ENCODE results near the gene UCHL3. TPM values are rescaled to one million over a fixed set of nuclear protein-coding genes. Genes with fewer than 3 reads are reported as not detected.

The UCHL3 gene
- total and polyA plus RNA-seq, 2 of the 4 experiments (the other 2 are of a cell fraction), result 63.8 to 68.3 TPM

- no peak overlapping the region for H3K56ac ChIP-seq (ENCODE audit: extremely low read depth, insufficient read depth, low read length)
- H3K14ac ChIP-seq (replicated peaks; ENCODE audit: low read depth, low read length), result no peak overlapping the region
- no peak overlapping the region for H3K4ac ChIP-seq (ENCODE audit: low read depth, low read length)
- no peak overlapping the region for H3K18ac ChIP-seq (ENCODE audit: low read depth, low read length)
- H4K20me1 ChIP-seq (ENCODE audit: insufficient read depth, low read length), result no peaks in the 10 kb centered on the region
- 100% methylated on average over 1 of the region's 30 CpGs; no CpG with 5 or more reads in 1 of the 2 experiments for WGBS, 2 experiments (ENCODE audit: extremely low coverage in 2 of 2, insufficient read length in 1 of 2)
- dilution Hi-C loops (cut with HindIII; ENCODE audit: low sequenced_read_pairs, unreplicated experiment) (no loop called here), in situ Hi-C loops (cut with MboI; ENCODE audit: low sequenced_read_pairs) (no loop called here), intact Hi-C loops (cut with micrococcal nuclease) (no loop called here)
- no peaks in the 10 kb centered on the region for H3K4me1 ChIP-seq (ENCODE audit: control insufficient read depth, insufficient read depth, low read length)
- no peak overlapping the region for H3K4me2 ChIP-seq (ENCODE audit: low read depth, low read length)
- peaks cover 2% of the 10 kb centered on the region; the same call in 1 of the 2 replicates for H3K9me3 ChIP-seq (ENCODE audit: control insufficient read depth, insufficient read depth, low read length)
- no peaks in the 10 kb centered on the region for H3K9me1 ChIP-seq (ENCODE audit: insufficient read depth, low read length)
- H3K23ac ChIP-seq (ENCODE audit: low read depth, low read length), result no peak overlapping the region
- no peak overlapping the region for H3K4me3 ChIP-seq (ENCODE audit: insufficient read depth, low read depth, low read length)
- H2AFZ ChIP-seq (replicated peaks; ENCODE audit: low read length, poor library complexity), result no peak overlapping the region
- H4K91ac ChIP-seq (ENCODE audit: insufficient read depth, low read depth, low read length), result no peak overlapping the region
- H2AK9ac ChIP-seq (replicated peaks; ENCODE audit: low read depth, low read length, poor library complexity), result no peak overlapping the region
- H3K27me3 ChIP-seq (ENCODE audit: control insufficient read depth, insufficient read depth, low read length), result no peaks in the 10 kb centered on the region
- H2BK120ac ChIP-seq (ENCODE audit: low read depth, low read length), result no peak overlapping the region
- TF ChIP-seq FOS (IDR thresholded peaks at IDR 0.05; ENCODE audit: low read depth, low read length) (no peak), MXI1 (IDR thresholded peaks at IDR 0.05; ENCODE audit: borderline replicate concordance, low read depth, low read length) (no peak), MAZ (IDR thresholded peaks at IDR 0.05; ENCODE audit: borderline replicate concordance, low read depth, low read length) (no peak), USF2 (IDR thresholded peaks at IDR 0.05; ENCODE audit: low read depth, low read length) (no peak), CTCF (conservative IDR thresholded peaks at IDR 0.05; ENCODE audit: low read depth, low read length) (no peak), RCOR1 (IDR thresholded peaks at IDR 0.05; ENCODE audit: insufficient replicate concordance, low read length) (no peak), RAD21 (IDR thresholded peaks at IDR 0.05; ENCODE audit: low read length) (no peak), SMC3 (IDR thresholded peaks at IDR 0.05; ENCODE audit: low read depth, low read length) (no peak), NFE2L2 (IDR thresholded peaks at IDR 0.05; ENCODE audit: low read depth, low read length) (no peak), ELK1 (IDR thresholded peaks at IDR 0.05; ENCODE audit: borderline replicate concordance, low read depth, low read length) (no peak), POLR2A (IDR thresholded peaks at IDR 0.05; ENCODE audit: low read depth, low read length) (no peak)
- ChIA-PET POLR2A (ENCODE audit: unreplicated experiment) (no interaction called here), CTCF (interaction anchor here (0.7 kb wide), 1 partner anchor 9 kb away, joined by 4 read pairs; no protein-coding TSS in a partner anchor)
- H4K8ac ChIP-seq (ENCODE audit: low read depth in 2 of 2, low read length in 2 of 2), result no peak overlapping the region
- no peak overlapping the region for H2AK5ac ChIP-seq (ENCODE audit: low read depth, low read length)
- no peak overlapping the region for H2BK20ac ChIP-seq (ENCODE audit: low read depth, low read length)
- H4K5ac ChIP-seq (ENCODE audit: low read depth, low read length), result no peak overlapping the region
- no peaks in the 10 kb centered on the region; the same call in 1 of the 2 replicates for H3K36me3 ChIP-seq (ENCODE audit: control insufficient read depth, insufficient read depth, low read length)
- no peak overlapping the region for H2BK5ac ChIP-seq (ENCODE audit: low read depth, low read length, poor library complexity, severe bottlenecking)
- no peaks in the 10 kb centered on the region for H3K79me1 ChIP-seq (ENCODE audit: low read depth in 1 of 2, low read length in 2 of 2)
- no peak overlapping the region for H3K27ac ChIP-seq (ENCODE audit: insufficient read depth, low read length)
- ATAC-seq (ENCODE audit: low read depth) (no peak), DNase-seq (no peak)
- no peak overlapping the region for H2BK15ac ChIP-seq (ENCODE audit: low read depth, low read length)
- BruUV-seq (replicated peaks), result no TSS peak
- H3K9ac ChIP-seq (ENCODE audit: low read depth, low read length), result no peak overlapping the region
These were observed 31.0 kb upstream of the UCHL3 start for GRCh38 chr13:75518439-75519088.
